HG02943 (cell line): ENCODE data around the gene CAMK2B.

Experiments
- ATAC-seq: cut with Tn5 transposase; IDR thresholded peaks from one replicate; pipeline ENCODE4 v1.9.1; 2021; ENCODE audit warnings: mild to moderate bottlenecking, low read depth, moderate library complexity; ENCODE audit not compliant: unreplicated experiment

Gene CAMK2B

DNA sequence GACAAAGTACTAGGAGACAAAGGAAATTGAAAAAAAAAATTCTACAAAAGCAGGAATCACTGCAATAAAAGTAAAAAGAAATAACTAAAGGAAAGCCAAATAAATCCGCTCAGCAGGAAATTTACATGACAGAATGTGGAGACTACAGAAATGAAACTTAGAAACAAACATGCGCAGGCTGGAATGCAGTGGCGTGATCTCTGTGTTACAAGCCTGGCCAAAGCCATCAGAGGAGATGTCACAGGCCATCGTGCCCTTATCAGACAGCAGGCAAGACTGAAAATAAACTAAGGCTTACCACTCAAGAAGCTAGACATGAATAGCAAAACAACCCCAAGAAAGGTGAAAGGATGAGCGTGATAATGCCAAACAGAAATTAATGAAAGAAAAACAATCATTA, 6.3 kb upstream of the CAMK2B start:
- ATAC-seq = no peak

DNA sequence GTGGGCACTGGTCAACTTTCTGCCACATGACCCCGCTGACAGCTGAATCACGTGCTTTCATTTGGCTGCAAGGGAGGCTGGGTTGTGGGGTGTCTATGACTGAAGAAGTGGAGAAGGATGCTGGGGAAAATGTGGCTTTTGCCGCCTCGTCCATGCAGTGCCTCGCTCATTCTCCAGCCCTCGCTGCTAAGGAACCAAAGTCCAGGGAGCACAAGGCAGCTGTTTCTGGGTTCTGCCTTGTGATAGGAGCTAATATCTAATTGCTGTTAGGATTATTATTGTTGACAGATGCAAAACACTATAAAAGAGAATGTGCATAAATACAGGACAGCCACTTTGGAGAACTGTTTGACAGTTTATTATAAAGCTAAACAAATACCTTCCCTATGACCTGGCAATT, 4.9 kb upstream of the CAMK2B start:
- ATAC-seq = no peak

DNA sequence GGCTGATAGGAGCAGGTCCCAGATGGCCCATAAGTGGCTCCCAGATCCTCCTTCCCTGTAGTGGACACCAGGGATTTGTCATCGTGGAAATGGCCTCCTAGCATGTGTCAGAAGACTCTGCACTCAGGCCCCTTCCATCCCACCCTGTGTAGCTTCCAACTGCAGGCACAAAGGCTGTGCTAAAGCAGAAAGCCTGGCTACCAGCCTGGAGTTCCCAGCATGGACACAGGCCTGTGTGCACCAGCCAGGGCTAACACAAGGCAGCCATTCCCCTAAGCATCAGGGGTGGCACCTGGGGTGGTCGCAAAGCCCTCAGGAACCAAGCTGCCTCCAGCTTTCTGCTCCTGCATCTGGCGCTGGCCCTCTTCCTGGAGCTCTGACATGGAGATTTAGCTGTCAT, 4.5 kb upstream of the CAMK2B start:
- ATAC-seq = no peak

DNA sequence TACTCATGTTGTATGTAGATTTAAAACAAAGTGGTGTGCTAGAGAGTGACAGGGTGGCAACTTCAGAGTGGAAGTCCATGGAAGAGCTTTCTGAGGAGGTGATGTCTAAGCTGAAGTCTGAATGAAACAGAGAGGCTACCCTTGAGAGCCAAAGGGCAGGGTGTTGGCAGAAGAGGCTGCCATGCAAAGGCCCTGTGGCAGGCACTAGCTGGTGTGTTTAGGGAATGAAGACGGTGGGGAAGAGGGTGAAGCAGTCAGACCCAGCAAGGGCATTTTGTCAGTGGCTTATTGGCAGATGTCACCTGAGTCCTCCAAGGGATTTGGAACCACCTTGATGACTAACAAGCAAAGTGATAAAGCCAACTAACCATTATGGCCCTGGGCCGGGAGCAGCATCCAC, 3.7 kb upstream of the CAMK2B start:
- no peak for ATAC-seq

DNA sequence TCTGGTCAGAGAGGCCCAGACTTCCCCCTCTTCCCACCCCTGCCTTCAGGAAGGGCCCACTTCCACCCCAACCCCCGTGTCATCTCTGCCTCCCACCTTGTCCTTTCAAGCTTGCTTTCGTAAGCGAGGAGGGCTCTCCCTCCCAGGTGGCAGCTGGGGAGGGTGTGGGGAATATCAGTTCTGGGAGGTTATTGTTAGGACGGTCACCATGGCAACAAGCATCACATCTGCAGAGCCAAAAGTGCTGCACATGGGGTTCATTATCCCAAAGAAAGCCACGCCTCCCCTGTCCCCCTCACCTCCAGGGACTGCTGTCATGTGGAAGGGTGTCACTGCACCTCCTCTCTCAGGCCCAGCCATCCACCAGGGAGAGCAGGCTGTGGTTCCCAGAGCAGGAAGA, 2.6 kb upstream of the CAMK2B start:
- ATAC-seq = no peak

DNA sequence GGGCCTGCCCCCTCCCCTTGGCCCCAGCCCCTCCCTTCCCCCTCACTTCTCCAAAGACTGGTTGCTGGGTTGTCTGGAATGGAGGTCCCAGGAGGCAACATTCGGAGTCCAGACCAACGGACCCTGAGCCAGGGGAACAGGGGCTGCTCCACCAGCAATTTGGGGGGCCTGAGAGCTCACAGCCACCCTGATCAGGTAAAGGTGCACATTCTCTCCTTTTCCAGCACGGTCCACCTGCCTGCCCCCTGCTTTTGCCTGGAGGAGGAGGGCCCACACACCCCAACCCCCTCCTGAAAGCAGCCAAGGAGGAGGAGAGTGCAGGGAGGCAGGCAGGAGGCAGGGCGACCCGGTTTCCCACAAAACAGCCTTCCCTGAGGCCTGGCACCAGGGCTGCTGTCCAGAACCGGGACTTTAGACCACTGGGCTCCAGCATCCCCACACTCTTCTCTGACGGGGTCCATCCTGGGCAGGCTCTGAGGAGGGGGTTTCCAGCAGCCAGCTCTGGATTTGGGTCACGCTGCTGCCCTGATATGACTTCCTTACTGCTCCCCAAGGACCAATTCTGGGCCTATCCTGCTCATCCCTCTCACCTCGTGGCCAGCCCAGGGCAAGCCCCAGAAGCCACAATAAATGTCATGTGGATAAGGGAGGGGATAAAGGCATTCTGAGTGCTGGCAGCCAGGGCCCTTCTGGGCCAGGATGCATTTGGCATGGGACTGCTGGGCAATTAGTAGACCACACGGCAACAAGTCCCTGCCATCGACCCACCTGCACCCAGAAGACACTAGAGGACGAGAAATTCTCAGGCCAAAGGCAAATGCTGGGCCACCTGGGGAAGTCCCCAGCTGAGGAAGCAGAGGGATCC, 1.1 kb upstream of the CAMK2B start:
- ATAC-seq = no peak

DNA sequence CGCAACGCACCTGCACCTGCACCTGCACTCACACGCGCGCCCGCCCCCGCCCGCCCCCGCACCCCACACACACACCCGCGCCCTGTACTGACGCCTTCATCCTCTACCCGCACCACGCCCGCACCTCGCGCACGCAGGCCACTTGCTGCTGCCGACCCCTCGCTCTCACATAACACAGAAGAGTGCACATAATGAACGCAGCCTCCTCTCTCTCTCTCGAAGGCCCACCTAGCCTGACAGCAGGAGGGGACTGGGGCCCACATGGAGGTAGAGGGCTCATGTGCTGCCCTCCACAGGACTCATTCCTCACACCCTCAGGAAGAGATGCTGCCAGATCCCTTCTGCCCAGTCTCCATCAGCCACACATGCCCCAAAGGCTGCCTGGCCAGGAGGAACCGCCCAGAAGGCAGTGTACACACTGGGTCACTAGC, 432 bp upstream of the CAMK2B start:
- ATAC-seq = no peak

DNA sequence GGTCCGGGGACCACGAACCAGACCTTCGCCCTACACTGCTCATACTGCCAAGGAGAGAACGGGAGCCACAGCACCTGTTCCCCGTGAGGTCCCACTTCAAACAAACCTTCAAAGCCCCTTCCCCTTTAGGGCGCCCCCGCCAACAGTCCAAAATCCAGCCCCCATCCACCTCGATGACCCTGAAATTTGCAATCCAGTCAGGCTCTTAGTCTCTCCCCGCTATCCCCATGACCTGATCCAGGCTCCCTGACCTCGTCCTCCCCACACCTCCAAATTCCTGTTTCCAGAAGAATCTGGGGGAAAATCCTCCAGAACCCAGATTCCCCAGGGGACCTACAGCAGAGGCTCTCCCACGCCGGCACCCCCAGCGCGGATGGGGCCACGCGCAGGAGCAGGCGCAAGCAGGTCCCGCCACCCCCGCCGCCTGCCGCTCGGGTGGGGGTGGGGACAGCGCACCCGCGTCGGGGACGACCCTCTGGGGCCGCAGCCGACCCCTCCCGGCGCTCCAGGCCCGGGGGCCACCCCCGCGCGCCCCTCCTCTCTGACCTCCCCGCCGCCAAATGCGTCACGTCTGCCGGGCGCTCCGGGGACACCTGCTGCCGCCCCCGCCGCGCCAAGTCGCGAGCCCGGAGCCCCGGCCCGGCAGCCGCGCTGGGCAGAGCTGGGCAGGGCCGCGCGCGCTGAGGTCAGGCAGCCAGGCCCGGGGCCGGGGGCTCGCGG, 753 bp downstream of the CAMK2B start:
- no peak for ATAC-seq

DNA sequence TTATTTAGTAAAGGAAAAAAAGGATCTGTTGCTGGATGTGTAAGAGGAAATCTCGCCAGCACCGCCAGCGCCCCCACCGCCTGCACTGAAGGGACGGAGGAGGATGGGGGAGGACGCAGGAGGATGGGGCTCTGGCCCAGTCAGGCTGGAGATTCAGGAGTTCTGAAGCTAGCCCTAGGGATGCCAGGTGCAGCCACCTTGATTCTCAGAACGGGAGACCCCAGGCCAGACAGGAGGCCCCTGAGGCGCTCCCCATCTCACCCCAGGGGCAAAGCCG, 1.3 kb downstream of the CAMK2B start:
- no peak for ATAC-seq

DNA sequence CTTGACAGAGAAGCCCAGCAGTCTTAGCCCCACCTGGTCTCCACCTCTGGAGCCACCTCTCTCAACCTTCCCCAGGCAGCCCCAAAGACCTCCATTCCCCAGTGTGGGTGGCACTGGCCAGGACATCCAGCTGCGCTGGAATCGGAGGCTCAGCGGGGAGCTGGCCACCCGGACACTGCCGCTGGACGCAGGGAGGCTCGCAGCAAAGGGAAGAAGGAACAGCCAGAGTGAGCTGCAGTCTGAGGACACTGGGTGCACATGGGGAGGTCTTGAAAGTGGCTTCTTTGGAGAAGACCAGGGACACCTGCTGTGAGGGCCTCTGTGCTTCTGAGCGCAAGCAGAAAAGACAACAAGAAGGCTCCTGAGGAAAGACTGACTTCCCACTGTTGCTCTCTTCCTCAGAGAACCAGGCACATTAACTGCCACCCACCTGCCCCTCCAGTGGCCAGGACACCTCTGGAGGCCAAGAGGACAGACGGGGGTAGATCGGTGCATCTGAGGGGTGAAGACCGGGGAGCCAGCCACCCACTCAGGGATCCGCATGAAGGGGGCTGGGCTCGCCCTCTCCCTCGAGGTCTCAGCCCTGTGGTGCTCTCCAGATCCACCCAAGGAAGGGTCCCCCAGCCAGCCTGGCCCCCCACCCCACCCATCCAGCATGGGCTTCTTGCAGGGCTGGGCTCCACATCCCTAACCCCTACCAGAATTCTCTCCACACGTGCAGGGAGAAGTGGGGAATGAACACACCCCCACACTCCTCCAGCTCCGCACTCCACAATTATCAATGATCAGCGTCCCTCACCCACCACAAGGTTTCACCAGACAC, 1.8 kb downstream of the CAMK2B start:
- ATAC-seq = no peak

DNA sequence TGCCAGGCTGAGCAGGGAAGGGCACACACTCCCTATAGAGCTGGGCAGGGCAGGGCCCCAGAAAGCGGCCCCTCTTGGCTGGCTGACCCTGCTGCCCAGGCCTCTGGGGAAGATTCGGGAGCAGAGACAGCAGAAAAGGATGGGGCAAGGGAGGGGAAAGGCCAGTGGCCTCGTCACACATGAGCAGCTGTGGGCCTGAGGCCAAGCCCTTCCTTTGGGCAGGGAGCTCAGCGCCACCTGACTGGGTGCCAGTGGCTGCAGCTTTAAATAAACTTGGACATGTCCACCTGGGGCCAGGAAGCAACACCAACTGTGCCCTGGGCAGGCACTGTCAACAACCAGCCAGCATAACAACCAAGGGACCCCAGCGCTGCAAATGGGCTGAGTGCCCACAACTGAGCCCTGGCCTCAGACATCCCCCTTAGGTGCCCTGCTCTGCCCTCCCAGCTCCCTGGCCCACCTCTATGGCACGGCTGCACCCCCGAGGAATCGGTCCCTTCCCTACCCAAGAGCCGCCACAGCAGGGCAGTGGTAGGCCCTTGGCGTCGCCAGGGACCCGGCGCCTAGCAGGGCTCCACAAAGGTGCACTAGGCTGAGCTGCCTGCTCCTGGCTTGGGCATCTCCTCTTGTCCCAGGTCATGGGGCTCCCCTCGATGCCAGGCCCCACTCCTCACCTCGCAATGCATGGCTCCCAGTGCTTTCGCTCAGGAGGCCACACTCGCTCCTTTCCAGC, 2.6 kb downstream of the CAMK2B start:
- no peak for ATAC-seq

DNA sequence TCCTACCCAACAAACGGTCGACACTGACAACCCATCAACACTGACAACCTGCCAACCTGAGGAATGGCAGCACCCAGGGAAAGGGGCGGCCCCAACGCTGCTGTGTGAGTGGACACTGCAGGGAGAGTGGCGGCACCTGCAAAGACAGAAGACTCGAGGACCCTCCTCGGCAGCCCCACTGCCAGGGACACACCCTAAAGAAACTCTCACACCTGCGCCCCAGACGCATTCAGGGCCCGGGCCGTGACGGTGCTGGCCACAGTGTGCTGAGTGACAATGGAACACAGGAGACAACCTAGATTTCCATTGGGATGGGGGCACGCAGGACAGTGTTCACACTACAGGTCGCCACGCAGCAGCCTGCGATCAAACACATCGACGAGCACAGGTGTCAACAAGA, 3.6 kb downstream of the CAMK2B start:
- ATAC-seq = no peak

DNA sequence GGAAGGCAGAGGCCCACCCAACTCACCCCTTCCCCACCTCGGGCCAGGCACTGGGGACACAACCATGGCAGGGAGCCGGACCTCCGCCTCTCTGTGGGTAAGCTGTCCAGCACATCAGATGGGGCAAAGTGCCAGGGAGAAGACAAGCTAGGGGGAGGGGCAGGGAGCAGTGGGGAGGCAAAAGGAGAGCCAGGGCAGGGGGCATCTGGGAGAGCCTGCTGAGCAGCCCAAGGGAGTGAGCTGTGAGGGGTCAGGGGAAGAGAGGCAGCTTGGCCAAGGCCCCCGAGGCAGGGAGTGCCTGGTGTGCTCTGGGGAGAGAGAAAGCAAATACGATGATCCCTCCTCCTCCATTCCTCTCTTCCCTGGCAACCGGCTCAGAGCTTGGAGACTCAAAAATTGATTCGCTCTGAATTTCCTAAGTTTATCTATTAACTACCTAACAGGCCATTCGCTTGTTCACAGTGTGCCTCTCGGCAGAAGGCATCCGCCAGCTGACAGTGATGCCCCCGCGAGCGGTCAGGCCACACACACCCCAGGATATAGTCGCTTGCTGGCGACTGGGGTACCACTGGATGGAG, 4.5 kb downstream of the CAMK2B start:
- no peak for ATAC-seq

DNA sequence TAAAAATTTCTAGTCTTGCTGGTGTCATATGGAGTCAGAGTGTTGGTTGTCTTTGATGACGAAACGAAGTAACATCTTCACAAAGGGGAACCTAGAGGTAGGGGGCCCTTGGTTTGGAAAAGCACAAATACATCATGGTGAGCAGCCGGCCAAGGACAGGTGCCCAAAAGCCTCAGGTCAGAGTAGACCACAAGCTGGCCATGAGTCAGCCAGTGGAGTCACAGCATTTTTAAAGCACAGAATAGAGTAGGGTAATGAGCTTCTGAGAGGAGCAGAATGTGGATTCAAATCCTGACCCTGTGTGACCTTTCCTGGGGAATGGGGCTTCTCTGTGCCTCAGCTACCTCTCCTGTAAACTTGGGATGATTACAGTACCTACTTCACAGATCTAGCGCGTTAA, 5.3 kb downstream of the CAMK2B start:
- no peak for ATAC-seq

DNA sequence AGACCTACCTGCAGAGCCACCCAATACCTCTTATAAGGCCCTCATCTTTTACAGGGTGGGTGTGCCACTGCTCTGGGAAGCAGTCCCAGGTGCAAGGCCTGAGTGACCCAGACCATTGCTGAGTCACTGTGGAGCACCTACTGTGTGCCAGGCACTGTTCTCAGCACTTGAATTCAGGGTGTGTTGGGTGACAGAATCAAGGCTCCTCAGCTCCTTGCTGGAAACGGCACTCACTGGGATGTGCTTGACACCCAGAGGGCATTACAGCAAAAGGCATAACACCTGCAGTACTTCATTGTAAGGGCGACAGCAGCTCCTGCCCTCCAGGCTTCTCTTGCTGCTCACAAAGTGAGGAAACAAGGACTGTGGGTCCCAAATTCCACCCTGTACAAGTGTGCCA, 7.1 kb downstream of the CAMK2B start:
- no peak for ATAC-seq

DNA sequence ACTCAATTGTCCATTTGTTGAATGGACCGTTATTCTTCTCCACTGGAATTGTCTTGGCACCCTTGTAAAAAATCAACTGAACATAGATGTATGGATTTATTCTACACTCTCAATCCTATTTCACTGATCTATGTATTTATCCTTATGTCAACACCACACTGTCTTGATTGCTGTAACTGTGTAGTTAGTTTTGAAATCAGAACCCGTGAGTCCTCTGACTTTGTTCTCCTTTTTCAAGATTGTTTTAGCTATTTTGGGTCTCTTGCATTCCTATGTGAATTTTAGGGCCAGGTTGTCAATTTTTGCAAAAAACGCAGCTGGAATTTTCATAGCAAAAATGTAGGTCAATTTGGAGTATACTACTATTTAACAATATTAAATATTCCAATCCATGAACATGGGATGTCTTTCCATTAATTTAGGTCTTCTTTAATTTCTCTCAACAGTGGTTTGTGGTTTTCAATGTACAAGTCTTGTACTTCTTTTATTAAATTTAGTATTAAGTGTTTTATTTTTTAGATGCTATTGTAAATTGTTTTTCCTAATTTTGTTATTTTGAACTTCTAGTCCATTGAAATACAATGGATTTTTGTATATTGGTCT, 10.0 kb downstream of the CAMK2B start:
- ATAC-seq = no peak

DNA sequence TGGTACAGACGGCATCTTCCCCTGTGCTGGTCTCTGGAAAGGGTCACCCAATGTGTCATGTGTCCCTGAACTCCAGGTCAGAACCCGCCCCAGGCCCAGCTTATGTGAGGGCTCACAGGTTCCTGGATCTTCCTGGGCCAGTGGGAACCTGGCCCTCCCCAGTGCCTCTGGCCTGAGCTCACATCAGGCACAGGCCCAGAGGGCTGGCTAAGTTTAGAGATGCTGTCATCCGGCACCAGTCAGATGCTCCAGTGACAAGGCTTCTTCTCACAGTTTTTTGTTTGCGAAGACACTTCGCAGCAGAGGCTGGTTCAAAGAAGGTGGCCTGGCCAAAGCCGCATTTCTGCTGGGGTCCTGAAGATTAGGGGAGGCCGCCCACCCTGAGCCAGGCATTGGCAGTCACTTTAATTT, 11.8 kb downstream of the CAMK2B start:
- ATAC-seq = no peak

DNA sequence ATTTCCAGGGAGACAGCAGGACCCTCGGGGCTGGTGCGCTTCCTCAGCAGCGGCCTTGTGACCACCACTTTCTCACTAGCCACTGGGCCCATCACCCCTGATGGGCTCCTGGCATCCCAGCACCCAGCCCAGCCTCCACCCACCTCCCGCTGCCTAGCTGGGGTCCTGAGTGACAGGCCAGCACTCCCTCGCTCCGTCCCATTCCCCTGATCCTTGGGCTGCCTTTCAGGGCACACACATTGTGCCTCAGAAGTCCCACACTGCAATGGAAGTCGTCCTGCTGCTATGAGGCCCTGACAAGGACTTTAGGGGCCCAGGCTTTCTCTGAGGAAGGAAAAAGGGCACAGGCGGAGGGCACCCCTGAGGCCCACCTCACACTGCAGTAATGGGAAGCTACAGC, 12.4 kb downstream of the CAMK2B start:
- no peak for ATAC-seq

DNA sequence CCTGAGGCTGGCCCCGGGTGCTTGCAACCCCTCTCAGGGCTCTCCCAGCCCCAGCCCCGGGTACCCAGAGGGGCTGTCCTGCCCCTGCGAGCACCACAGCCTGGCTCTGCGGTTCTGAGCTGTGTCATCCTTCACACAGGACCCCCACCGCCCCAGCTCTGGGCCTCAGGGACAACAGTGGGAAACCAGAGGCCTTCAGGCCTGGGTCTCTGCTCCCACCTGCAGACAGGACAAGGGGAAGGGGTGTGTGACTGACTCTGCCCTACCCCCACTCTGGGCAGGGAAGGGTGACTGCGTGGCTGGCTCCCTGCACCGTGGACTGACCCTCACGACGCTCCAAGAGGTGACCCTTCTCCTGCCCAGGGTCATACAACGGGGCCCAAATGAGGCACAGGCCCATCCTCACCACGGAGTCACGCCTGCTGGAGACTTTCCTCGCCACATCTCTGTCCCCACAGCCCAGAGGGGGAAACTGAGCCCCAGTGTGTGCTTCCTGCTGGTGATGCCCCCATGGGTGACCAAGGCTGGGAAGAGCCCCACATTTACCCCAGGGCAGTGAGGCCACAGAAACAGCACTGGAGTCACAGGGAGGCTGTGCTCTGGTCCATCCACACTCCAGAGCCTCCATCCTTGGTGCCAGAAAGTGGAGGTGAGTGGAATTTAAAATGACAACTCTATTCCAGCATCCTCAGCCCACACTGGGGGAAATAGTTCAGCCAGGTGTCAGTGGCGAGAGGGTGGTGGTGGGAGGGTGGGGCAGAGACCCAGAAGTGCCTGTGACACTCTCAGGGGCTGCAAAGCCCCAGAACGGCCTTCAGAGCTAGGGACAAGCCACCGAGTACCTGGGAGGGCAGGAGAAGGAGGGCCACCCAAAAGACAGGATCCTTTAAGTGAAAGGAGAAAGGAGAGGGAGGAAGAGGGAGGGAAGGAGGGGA, 13.6 kb downstream of the CAMK2B start:
- no peak for ATAC-seq
